SK-N-SH treated with all-trans-retinoic acid at 6 μM for 48 hours (cell line): Measurements from ENCODE around the gene TMEM11.

Experiments
- ARNTL ChIP-seq: fragments of 450-650 bp; formaldehyde crosslinking; IDR thresholded peaks from 2 replicates; pipeline ENCODE4 v1.5.0; 2020; ENCODE audit warnings: low read depth, mild to moderate bottlenecking, moderate library complexity, borderline replicate concordance
- BACH2 ChIP-seq: fragments of 250-450 bp; sonication (Bioruptor Pico); IDR thresholded peaks from 2 replicates; pipeline ENCODE4 v1.9.0; 2021; ENCODE audit warnings: mild to moderate bottlenecking, borderline replicate concordance
- GLIS3 ChIP-seq: fragments of 250-450 bp; sonication (Bioruptor Pico); IDR thresholded peaks from 2 replicates; pipeline ENCODE4 v1.5.0; 2020; ENCODE audit warnings: mild to moderate bottlenecking, moderate library complexity
- ISL1 ChIP-seq: fragments of 250-450 bp; sonication (Bioruptor Pico); IDR thresholded peaks from 2 replicates; pipeline ENCODE4 v2.1.2; 2022; ENCODE audit warnings: mild to moderate bottlenecking, moderate library complexity
- RARB ChIP-seq: fragments of 250-450 bp; sonication (Bioruptor Pico); IDR thresholded peaks from 2 replicates; pipeline ENCODE4 v1.8.0; 2021; ENCODE audit warnings: mild to moderate bottlenecking, moderate library complexity
- SNAI2 ChIP-seq: fragments of 250-450 bp; sonication (Bioruptor Pico); IDR thresholded peaks from 2 replicates; pipeline ENCODE4 v1.5.0; 2020; ENCODE audit warnings: mild to moderate bottlenecking, moderate library complexity
- ZC3H10 ChIP-seq: fragments of 250-450 bp; sonication (Bioruptor Pico); IDR thresholded peaks from 2 replicates; pipeline ENCODE4 v1.5.1; 2021; ENCODE audit warnings: mild to moderate bottlenecking, moderate library complexity
- ZFP3 ChIP-seq: fragments of 250-450 bp; sonication (Bioruptor Pico); IDR thresholded peaks from 2 replicates; pipeline ENCODE4 v1.5.0; 2020; ENCODE audit warnings: mild to moderate bottlenecking, moderate library complexity
- ZFP30 ChIP-seq: fragments of 450-650 bp; formaldehyde crosslinking; IDR thresholded peaks from 2 replicates; pipeline ENCODE4 v1.5.0; 2022; ENCODE audit warnings: mild to moderate bottlenecking, moderate library complexity
- ZNF565 ChIP-seq: fragments of 450-650 bp; formaldehyde crosslinking; conservative IDR thresholded peaks from 2 replicates; pipeline ENCODE4 v1.5.0; 2020; ENCODE audit warnings: low read depth, mild to moderate bottlenecking, moderate library complexity
- TF ChIP-seq, protein P1 (sequence below): fragments of 250-450 bp; sonication (Bioruptor Pico); IDR thresholded peaks from 2 replicates; pipeline ENCODE4 v1.5.1; 2021; ENCODE audit warnings: mild to moderate bottlenecking, moderate library complexity
- TF ChIP-seq, protein P2 (sequence below): fragments of 250-450 bp; sonication (Bioruptor Pico); IDR thresholded peaks from 2 replicates; pipeline ENCODE4 v1.8.0; 2020; ENCODE audit warnings: mild to moderate bottlenecking, moderate library complexity, borderline replicate concordance
- TF ChIP-seq, protein P3 (sequence below): fragments of 250-450 bp; sonication (Bioruptor Pico); IDR thresholded peaks from 2 replicates; pipeline ENCODE4 v1.8.0; 2021; ENCODE audit warnings: low read depth, mild to moderate bottlenecking, moderate library complexity, borderline replicate concordance

DNA sequence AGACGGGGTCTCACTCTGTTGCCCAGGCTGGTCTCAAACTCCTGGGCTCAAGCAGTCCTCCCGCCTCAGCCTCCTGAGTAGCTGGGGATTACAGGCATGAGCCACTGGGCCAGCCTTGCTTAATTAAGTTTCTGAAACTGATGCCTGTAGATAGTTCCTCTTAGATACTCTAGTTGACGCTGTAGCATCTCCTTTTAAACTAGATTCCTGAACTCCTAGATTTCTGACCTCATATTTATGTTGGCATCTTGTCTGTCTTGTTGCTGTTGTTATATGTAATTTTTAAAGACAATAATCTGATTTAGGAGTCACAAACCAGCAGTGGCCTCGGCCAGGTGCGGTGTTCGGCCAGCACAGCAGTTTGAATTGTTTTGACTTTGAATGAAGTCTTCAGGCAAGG, 49.7 kb downstream of the TMEM11 start:
- no peak for TF ChIP-seq ISL1 (CRISPR knock-in tag)
- no peak for TF ChIP-seq BACH2 (CRISPR knock-in tag)
- TF ChIP-seq, protein P1, sequence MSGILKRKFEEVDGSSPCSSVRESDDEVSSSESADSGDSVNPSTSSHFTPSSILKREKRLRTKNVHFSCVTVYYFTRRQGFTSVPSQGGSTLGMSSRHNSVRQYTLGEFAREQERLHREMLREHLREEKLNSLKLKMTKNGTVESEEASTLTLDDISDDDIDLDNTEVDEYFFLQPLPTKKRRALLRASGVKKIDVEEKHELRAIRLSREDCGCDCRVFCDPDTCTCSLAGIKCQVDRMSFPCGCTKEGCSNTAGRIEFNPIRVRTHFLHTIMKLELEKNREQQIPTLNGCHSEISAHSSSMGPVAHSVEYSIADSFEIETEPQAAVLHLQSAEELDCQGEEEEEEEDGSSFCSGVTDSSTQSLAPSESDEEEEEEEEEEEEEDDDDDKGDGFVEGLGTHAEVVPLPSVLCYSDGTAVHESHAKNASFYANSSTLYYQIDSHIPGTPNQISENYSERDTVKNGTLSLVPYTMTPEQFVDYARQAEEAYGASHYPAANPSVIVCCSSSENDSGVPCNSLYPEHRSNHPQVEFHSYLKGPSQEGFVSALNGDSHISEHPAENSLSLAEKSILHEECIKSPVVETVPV: no peak
- TF ChIP-seq ZFP3 (CRISPR knock-in tag): no peak
- TF ChIP-seq ARNTL (CRISPR knock-in tag): no peak
- TF ChIP-seq ZFP30 (CRISPR knock-in tag): no peak
- no peak for TF ChIP-seq RARB
- TF ChIP-seq, protein P2, sequence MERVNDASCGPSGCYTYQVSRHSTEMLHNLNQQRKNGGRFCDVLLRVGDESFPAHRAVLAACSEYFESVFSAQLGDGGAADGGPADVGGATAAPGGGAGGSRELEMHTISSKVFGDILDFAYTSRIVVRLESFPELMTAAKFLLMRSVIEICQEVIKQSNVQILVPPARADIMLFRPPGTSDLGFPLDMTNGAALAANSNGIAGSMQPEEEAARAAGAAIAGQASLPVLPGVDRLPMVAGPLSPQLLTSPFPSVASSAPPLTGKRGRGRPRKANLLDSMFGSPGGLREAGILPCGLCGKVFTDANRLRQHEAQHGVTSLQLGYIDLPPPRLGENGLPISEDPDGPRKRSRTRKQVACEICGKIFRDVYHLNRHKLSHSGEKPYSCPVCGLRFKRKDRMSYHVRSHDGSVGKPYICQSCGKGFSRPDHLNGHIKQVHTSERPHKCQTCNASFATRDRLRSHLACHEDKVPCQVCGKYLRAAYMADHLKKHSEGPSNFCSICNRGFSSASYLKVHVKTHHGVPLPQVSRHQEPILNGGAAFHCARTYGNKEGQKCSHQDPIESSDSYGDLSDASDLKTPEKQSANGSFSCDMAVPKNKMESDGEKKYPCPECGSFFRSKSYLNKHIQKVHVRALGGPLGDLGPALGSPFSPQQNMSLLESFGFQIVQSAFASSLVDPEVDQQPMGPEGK (CRISPR knock-in tag): no peak
- no peak for TF ChIP-seq SNAI2
- TF ChIP-seq ZC3H10 (CRISPR knock-in tag): no peak
- TF ChIP-seq, protein P3, sequence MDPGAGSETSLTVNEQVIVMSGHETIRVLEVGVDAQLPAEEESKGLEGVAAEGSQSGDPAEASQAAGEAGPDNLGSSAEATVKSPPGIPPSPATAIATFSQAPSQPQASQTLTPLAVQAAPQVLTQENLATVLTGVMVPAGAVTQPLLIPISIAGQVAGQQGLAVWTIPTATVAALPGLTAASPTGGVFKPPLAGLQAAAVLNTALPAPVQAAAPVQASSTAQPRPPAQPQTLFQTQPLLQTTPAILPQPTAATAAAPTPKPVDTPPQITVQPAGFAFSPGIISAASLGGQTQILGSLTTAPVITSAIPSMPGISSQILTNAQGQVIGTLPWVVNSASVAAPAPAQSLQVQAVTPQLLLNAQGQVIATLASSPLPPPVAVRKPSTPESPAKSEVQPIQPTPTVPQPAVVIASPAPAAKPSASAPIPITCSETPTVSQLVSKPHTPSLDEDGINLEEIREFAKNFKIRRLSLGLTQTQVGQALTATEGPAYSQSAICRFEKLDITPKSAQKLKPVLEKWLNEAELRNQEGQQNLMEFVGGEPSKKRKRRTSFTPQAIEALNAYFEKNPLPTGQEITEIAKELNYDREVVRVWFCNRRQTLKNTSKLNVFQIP: no peak
- no peak for TF ChIP-seq GLIS3
- no peak for TF ChIP-seq ZNF565 (CRISPR knock-in tag)
